Osteoblast (primary cell): ENCODE measurements around the gene PEX19. TPM values are rescaled to one million over a fixed set of nuclear protein-coding genes. Genes with fewer than 3 reads are reported as not detected.

ENCODE experiments used
- DNase-seq: peaks from one replicate; pipeline ENCODE4 v3.0.0; 2011; ENCODE audit warnings: low spot score, mixed read lengths; ENCODE audit not compliant: insufficient read length; ENCODE audit errors: missing footprints
- H2AFZ ChIP-seq: 2 replicates; pipeline ENCODE4 v1.6.0; 2011; ENCODE audit warnings: mild to moderate bottlenecking, low read length
- H3K27ac ChIP-seq: 2 replicates; pipeline ENCODE4 v1.5.1; 2011; ENCODE audit warnings: mild to moderate bottlenecking, low read depth, low read length, moderate library complexity
- H3K27me3 ChIP-seq: 2 replicates; pipeline ENCODE4 v1.6.0; 2012; ENCODE audit warnings: mild to moderate bottlenecking, control low read depth, inconsistent platforms, low read length, moderate library complexity; ENCODE audit not compliant: insufficient read depth
- H3K36me3 ChIP-seq: 2 replicates; pipeline ENCODE4 v1.5.1; 2011; ENCODE audit warnings: mild to moderate bottlenecking, low read length, control low read depth, moderate library complexity; ENCODE audit not compliant: insufficient read depth
- H3K4me1 ChIP-seq: 2 replicates; pipeline ENCODE4 v1.5.1; 2011; ENCODE audit warnings: mild to moderate bottlenecking, low read length, control low read depth, moderate library complexity; ENCODE audit not compliant: insufficient read depth
- H3K4me2 ChIP-seq: 2 replicates; pipeline ENCODE4 v1.6.0; 2011; ENCODE audit warnings: mild to moderate bottlenecking, low read length; ENCODE audit not compliant: insufficient read depth
- H3K4me3 ChIP-seq: fragments of 200-600 bp; sonication (generic); 3 replicates; pipeline ENCODE4 v1.5.1; 2012; ENCODE audit warnings: mild to moderate bottlenecking, low read length, inconsistent platforms; ENCODE audit not compliant: insufficient read depth
- H3K79me2 ChIP-seq: 2 replicates; pipeline ENCODE4 v1.6.0; 2012; ENCODE audit warnings: mild to moderate bottlenecking, low read length, control low read depth, inconsistent platforms; ENCODE audit not compliant: insufficient read depth
- H3K9me3 ChIP-seq: 2 replicates; pipeline ENCODE4 v1.5.1; 2011; ENCODE audit warnings: low read depth, low read length, control low read depth
- H4K20me1 ChIP-seq: 2 replicates; pipeline ENCODE4 v1.6.0; 2012; ENCODE audit warnings: mild to moderate bottlenecking, low read length, control low read depth; ENCODE audit not compliant: insufficient read depth
- small RNA-seq: library from RNA; depleted of rRNA; stranded (forward); fragments of <200 nt; gene quantifications from one replicate; pipeline ENCODE3, GENCODE V24; 2012
- total RNA-seq: library from RNA; depleted of rRNA; stranded (reverse); fragments of >200 nt; gene quantifications from 2 replicates; pipeline ENCODE4 v1.2.3, GENCODE V29; 2012
- TF ChIP-seq, protein P1 (sequence below): IDR thresholded peaks from 2 replicates; pipeline ENCODE4 v1.5.1; 2011; ENCODE audit warnings: mild to moderate bottlenecking, low read depth, low read length, moderate library complexity; ENCODE audit errors: extremely low read depth

PEX19 gene
- total RNA-seq, 1 donor: 38.0 TPM

DNA sequence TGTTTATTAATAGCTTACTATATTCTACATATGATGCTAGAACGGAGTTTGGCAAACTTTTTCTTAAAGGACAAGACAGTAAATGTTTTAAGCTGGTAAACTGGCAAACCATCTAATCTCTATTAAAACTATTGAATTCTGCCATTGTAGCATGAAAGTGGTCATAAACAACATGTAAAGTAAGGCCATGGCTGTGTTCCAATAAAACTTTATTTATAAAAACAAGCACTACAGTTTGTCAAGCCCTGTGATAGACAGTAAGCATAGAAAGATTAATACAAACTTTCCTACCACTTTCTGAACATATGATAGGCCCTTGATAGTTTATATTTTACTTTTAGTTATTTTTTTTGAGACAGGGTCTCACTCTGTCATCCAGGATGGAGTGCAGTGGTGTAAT lies 57.4 kb downstream of the PEX19 start:
- Histone ChIP-seq H3K4me3 (no peak overlapping the region), H3K4me2 (no peak overlapping the region), H3K27me3 (no peaks in the 10 kb centered on the region), H3K9me3 (no peaks in the 10 kb centered on the region), H4K20me1 (no peaks in the 10 kb centered on the region), H3K4me1 (no peaks in the 10 kb centered on the region), H2AFZ (no peak overlapping the region), H3K79me2 (no peaks in the 10 kb centered on the region), H3K36me3 (peaks cover 70% of the 10 kb centered on the region), H3K27ac (no peak overlapping the region)
- DNase-seq: no peak
- TF ChIP-seq, protein P1, sequence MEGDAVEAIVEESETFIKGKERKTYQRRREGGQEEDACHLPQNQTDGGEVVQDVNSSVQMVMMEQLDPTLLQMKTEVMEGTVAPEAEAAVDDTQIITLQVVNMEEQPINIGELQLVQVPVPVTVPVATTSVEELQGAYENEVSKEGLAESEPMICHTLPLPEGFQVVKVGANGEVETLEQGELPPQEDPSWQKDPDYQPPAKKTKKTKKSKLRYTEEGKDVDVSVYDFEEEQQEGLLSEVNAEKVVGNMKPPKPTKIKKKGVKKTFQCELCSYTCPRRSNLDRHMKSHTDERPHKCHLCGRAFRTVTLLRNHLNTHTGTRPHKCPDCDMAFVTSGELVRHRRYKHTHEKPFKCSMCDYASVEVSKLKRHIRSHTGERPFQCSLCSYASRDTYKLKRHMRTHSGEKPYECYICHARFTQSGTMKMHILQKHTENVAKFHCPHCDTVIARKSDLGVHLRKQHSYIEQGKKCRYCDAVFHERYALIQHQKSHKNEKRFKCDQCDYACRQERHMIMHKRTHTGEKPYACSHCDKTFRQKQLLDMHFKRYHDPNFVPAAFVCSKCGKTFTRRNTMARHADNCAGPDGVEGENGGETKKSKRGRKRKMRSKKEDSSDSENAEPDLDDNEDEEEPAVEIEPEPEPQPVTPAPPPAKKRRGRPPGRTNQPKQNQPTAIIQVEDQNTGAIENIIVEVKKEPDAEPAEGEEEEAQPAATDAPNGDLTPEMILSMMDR: no peak

DNA sequence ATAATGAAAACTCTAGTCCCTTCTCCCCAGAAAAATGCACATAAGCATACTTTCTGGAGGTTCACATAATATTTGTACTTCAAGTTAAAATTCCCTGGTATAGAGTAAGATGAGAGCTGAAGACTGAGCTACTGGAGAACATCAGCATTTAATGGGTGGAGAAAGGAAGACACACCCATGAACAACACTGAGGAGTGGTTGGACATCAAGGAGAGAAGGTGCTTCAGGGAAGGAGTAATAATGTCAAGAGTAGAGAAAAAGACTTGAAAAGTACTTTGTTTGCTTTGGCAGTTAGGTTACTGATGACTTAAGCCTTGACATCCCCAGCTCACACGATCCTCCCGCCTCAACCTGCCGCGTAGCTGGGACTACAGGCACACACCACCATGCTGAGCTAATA lies 57.9 kb downstream of the PEX19 start:
- DNase-seq: no peak
- Histone ChIP-seq H3K27ac (no peak overlapping the region), H2AFZ (no peak overlapping the region), H4K20me1 (no peaks in the 10 kb centered on the region), H3K36me3 (peaks cover 74% of the 10 kb centered on the region), H3K79me2 (no peaks in the 10 kb centered on the region), H3K9me3 (no peaks in the 10 kb centered on the region), H3K4me1 (no peaks in the 10 kb centered on the region), H3K27me3 (no peaks in the 10 kb centered on the region), H3K4me3 (no peak overlapping the region), H3K4me2 (no peak overlapping the region)
- TF ChIP-seq, protein P1: no peak

Small RNA genes lying within 50 kb of the gene (small RNA-seq; reads per million reads assigned to genes)
- not detected for gene RF00019

Other genes starting within 250 kb of the PEX19 start
- not detected in 2 replicates for gene KCNJ10, start 215.0 kb downstream of the PEX19 start, total RNA-seq
- not detected in 2 replicates for gene KCNJ9, start 203.6 kb downstream of the PEX19 start, total RNA-seq
- gene IGSF8, start 186.5 kb downstream of the PEX19 start, total RNA-seq: 18.0 and 19.9 TPM in 2 replicates
- gene ATP1A2, start 169.4 kb downstream of the PEX19 start, total RNA-seq: 0.72 and 1.2 TPM in 2 replicates
- gene ATP1A4, start 133.5 kb downstream of the PEX19 start, total RNA-seq: not detected in 2 replicates
- 0.29 and 0.36 TPM in 2 replicates for gene CASQ1, start 94.6 kb downstream of the PEX19 start, total RNA-seq
- 200 and 217 TPM in 2 replicates for gene PEA15, start 79.7 kb downstream of the PEX19 start, total RNA-seq
- 107 and 112 TPM in 2 replicates for gene DCAF8, start 22.6 kb downstream of the PEX19 start, total RNA-seq
- 282 and 335 TPM in 2 replicates for gene COPA, start 58.1 kb upstream of the PEX19 start, total RNA-seq
- gene NCSTN, start 58.2 kb upstream of the PEX19 start, total RNA-seq: 147 and 165 TPM in 2 replicates
- under 0.01 TPM in 1 of 2 replicates, not detected in the other for gene NHLH1, start 81.9 kb upstream of the PEX19 start, total RNA-seq
- under 0.01 TPM in 1 of 2 replicates, not detected in the other for gene VANGL2, start 115.4 kb upstream of the PEX19 start, total RNA-seq
- gene SLAMF6, start 238.1 kb upstream of the PEX19 start, total RNA-seq: not detected in 2 replicates